HepG2 (cell line): Measurements from ENCODE around the gene SS18L1. TPM values are rescaled to one million over a fixed set of nuclear protein-coding genes. Genes with fewer than 3 reads are reported as not detected.

Source experiments
- CC2D1A ChIP-seq: sonication (generic); formaldehyde crosslinking; IDR thresholded peaks from 2 replicates; pipeline ENCODE4 v1.8.1; 2023; ENCODE audit warnings: mild to moderate bottlenecking, missing genetic modification reagents
- FOSL2 ChIP-seq: sonication (generic); formaldehyde crosslinking; IDR thresholded peaks from 2 replicates; pipeline ENCODE4 v1.4.0; 2020; ENCODE audit warnings: missing genetic modification reagents
- HMG20A ChIP-seq: IDR thresholded peaks from 2 replicates; pipeline ENCODE4 v1.6.1; 2016; ENCODE audit warnings: borderline replicate concordance
- NFE2L1 ChIP-seq: sonication (generic); formaldehyde crosslinking; IDR thresholded peaks from 2 replicates; pipeline ENCODE4 v1.4.0; 2020; ENCODE audit warnings: missing genetic modification reagents, mild to moderate bottlenecking, borderline replicate concordance
- SRSF4 ChIP-seq: fragments of 200-400 bp; formaldehyde crosslinking; IDR thresholded peaks from one replicate; pipeline ENCODE4 v1.6.1; 2018; ENCODE audit warnings: mild to moderate bottlenecking, low read depth, low read length, moderate library complexity; ENCODE audit not compliant: poor library complexity, severe bottlenecking
- ZNF17 ChIP-seq: sonication (generic); formaldehyde crosslinking; IDR thresholded peaks from 2 replicates; pipeline ENCODE4 v1.5.0; 2020; ENCODE audit warnings: mild to moderate bottlenecking, missing genetic modification reagents
- ZNF224 ChIP-seq: sonication (generic); formaldehyde crosslinking; IDR thresholded peaks from 2 replicates; pipeline ENCODE4 v1.5.0; 2020; ENCODE audit warnings: mild to moderate bottlenecking, missing genetic modification reagents
- ZNF264 ChIP-seq: sonication (generic); formaldehyde crosslinking; IDR thresholded peaks from 2 replicates; pipeline ENCODE4 v1.4.0; 2020; ENCODE audit warnings: missing genetic modification reagents
- ZNF496 ChIP-seq: sonication (generic); formaldehyde crosslinking; IDR thresholded peaks from 2 replicates; pipeline ENCODE4 v1.8.1; 2023; ENCODE audit warnings: mild to moderate bottlenecking, moderate library complexity, missing genetic modification reagents; ENCODE audit not compliant: insufficient replicate concordance
- ZNF747 ChIP-seq: sonication (generic); formaldehyde crosslinking; IDR thresholded peaks from 2 replicates; pipeline ENCODE4 v1.8.1; 2023; ENCODE audit warnings: missing genetic modification reagents, mild to moderate bottlenecking, borderline replicate concordance
- ZNF766 ChIP-seq: sonication (generic); formaldehyde crosslinking; IDR thresholded peaks from 2 replicates; pipeline ENCODE4 v1.5.0; 2020; ENCODE audit warnings: missing genetic modification reagents, borderline replicate concordance
- ZNF891 ChIP-seq: sonication (generic); formaldehyde crosslinking; IDR thresholded peaks from 2 replicates; pipeline ENCODE4 v1.5.0; 2020; ENCODE audit warnings: mild to moderate bottlenecking, missing genetic modification reagents
- polyA plus RNA-seq, 8 experiments: library from polyadenylated mRNA; depleted of rRNA in 3 of 8; stranded (reverse) in 7 of 8; unstranded in 1 of 8; fragments of >200 nt; fragmentation: Illumina TruSeq in 4 of 8; extraction: Trizol in 4 of 8; gene quantifications; 2 replicates each; pipeline versions ENCODE4 v1.2.1 to v1.2.3, GENCODE V29; 2011 to 2016; ENCODE audit warnings: low read depth in 4 of 8, missing spikeins in 1 of 8, mixed read lengths in 1 of 8; ENCODE audit not compliant: insufficient read depth in 1 of 8
- total RNA-seq, 5 experiments: library from RNA; depleted of rRNA; stranded (reverse); fragments of >200 nt; fragmentation: Illumina TruSeq; extraction: Trizol; gene quantifications; 2 replicates each; pipeline ENCODE4 v1.2.3, GENCODE V29; 2016; ENCODE audit warnings: low read depth in 1 of 5
- TF ChIP-seq, protein P1 (sequence below): sonication (generic); formaldehyde crosslinking; IDR thresholded peaks from 2 replicates; pipeline ENCODE4 v1.4.0; 2020; ENCODE audit warnings: mild to moderate bottlenecking, missing genetic modification reagents
- TF ChIP-seq, protein P2 (sequence below): sonication (generic); formaldehyde crosslinking; conservative IDR thresholded peaks from 2 replicates; pipeline ENCODE4 v1.4.0; 2020; ENCODE audit warnings: missing genetic modification reagents
- TF ChIP-seq, protein P3 (sequence below), 2 experiments: sonication (generic) in 1 of 2; formaldehyde crosslinking in 1 of 2; IDR thresholded peaks; 2 replicates each; pipeline versions ENCODE4 v1.4.0 to v1.6.1; 2018 to 2020; ENCODE audit warnings: missing genetic modification reagents in 2 of 2, borderline replicate concordance in 1 of 2, low read depth in 1 of 2, mild to moderate bottlenecking in 1 of 2, missing biosample characterization in 1 of 2
- TF ChIP-seq, protein P4 (sequence below): sonication (generic); formaldehyde crosslinking; IDR thresholded peaks from 2 replicates; pipeline ENCODE4 v1.4.0; 2020; ENCODE audit warnings: low read depth, mild to moderate bottlenecking, missing genetic modification reagents

SS18L1 gene
- total and polyA plus RNA-seq, 2 of the 13 experiments (the other 11 are each of a cell fraction or from before 2014, with no cell fraction given), result 17.8 to 27.6 TPM

DNA sequence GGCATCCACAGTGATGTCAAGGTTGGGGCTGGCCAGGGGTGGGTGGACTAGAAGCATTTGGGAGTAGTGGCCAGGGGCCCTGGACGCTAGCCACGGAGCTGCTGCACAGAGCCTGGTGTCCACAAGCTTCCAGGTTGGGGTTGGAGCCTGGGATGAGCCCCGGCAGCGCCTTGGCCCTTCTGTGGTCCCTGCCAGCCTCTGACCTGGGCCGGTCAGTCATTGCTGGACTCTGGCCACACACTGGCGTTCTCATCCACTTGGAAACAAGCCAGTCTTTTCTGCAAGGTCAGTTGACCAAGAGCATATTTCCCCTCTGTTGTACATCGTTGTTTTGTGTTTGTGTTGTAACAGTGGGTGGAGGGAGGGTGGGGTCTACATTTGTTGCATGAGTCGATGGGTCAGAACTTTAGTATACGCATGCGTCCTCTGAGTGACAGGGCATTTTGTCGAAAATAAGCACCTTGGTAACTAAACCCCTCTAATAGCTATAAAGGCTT, 8.8 kb upstream of the SS18L1 start (continued):
- TF ChIP-seq, protein P1, sequence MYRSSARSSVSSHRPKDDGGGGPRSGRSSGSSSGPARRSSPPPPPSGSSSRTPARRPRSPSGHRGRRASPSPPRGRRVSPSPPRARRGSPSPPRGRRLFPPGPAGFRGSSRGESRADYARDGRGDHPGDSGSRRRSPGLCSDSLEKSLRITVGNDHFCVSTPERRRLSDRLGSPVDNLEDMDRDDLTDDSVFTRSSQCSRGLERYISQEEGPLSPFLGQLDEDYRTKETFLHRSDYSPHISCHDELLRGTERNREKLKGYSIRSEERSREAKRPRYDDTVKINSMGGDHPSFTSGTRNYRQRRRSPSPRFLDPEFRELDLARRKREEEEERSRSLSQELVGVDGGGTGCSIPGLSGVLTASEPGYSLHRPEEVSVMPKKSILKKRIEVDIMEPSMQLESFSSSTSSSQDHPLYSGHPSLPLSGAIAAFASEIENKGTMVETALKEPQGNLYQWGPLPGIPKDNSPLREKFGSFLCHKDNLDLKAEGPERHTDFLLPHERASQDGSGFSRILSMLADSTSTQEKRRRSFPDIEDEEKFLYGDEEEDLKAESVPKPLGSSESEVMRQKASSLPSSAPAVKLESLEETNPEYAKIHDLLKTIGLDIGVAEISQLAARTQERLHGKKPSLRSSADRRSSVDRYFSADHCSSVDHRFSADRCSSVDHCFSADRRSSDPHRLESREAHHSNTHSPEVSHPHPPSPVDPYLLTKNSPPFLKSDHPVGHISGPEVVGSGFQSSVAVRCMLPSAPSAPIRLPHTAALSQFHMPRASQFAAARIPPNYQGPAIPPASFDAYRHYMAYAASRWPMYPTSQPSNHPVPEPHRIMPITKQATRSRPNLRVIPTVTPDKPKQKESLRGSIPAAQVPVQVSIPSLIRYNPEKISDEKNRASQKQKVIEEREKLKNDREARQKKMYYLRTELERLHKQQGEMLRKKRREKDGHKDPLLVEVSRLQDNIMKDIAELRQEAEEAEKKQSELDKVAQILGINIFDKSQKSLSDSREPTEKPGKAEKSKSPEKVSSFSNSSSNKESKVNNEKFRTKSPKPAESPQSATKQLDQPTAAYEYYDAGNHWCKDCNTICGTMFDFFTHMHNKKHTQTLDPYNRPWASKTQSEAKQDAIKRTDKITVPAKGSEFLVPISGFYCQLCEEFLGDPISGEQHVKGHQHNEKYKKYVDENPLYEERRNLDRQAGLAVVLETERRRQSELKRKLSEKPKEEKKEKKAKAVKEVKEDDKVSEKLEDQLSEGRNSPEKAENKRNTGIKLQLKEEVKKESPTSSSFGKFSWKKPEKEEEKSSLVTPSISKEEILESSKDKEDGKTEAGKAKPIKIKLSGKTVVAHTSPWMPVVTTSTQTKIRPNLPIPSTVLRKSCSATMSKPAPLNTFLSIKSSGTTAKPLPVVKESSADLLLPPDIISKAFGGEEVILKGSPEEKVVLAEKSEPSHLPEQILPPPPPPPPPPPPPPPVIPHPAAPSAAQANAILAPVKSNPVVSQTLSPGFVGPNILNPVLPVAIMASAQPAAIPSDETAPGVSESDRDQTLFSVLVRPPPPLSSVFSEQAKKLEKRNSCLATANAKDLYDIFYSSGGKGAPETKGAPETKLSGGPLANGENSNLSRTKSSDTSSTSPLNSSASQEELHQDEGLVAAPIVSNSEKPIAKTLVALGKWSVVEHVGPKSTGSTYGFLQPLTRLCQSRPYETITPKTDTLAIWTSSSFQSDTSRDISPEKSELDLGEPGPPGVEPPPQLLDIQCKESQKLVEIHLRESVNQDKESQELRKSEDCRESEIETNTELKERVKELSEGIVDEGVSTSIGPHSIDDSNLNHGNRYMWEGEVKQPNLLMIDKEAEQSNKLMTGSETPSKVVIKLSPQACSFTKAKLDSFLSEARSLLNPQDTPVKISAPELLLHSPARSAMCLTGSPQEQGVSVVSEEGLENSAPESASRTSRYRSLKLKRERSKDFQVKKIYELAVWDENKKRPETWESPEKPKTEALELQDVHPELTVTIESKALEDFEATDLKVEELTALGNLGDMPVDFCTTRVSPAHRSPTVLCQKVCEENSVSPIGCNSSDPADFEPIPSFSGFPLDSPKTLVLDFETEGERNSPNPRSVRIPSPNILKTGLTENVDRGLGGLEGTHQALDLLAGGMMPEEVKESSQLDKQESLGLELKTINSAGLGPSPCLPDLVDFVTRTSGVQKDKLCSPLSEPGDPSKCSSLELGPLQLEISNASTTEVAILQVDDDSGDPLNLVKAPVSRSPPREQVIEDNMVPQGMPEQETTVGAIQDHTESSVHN, result peak; percentile 84; the same call in 1 of the 2 replicates
- no peak for TF ChIP-seq NFE2L1
- TF ChIP-seq, protein P2, sequence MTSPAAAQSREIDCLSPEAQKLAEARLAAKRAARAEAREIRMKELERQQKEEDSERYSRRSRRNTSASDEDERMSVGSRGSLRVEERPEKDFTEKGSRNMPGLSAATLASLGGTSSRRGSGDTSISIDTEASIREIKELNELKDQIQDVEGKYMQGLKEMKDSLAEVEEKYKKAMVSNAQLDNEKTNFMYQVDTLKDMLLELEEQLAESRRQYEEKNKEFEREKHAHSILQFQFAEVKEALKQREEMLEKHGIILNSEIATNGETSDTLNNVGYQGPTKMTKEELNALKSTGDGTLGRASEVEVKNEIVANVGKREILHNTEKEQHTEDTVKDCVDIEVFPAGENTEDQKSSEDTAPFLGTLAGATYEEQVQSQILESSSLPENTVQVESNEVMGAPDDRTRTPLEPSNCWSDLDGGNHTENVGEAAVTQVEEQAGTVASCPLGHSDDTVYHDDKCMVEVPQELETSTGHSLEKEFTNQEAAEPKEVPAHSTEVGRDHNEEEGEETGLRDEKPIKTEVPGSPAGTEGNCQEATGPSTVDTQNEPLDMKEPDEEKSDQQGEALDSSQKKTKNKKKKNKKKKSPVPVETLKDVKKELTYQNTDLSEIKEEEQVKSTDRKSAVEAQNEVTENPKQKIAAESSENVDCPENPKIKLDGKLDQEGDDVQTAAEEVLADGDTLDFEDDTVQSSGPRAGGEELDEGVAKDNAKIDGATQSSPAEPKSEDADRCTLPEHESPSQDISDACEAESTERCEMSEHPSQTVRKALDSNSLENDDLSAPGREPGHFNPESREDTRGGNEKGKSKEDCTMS (CRISPR knock-in tag), result no peak
- TF ChIP-seq ZNF224 (CRISPR knock-in tag), result no peak
- TF ChIP-seq ZNF766 (CRISPR knock-in tag), result no peak
- TF ChIP-seq, protein P3, sequence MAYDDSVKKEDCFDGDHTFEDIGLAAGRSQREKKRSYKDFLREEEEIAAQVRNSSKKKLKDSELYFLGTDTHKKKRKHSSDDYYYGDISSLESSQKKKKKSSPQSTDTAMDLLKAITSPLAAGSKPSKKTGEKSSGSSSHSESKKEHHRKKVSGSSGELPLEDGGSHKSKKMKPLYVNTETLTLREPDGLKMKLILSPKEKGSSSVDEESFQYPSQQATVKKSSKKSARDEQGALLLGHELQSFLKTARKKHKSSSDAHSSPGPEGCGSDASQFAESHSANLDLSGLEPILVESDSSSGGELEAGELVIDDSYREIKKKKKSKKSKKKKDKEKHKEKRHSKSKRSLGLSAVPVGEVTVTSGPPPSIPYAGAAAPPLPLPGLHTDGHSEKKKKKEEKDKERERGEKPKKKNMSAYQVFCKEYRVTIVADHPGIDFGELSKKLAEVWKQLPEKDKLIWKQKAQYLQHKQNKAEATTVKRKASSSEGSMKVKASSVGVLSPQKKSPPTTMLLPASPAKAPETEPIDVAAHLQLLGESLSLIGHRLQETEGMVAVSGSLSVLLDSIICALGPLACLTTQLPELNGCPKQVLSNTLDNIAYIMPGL (CRISPR knock-in tag; IDR thresholded peaks at IDR 0.05; ENCODE audit: borderline replicate concordance in 1 of 2, low read depth in 1 of 2), result peak; percentile 42 to 54; a peak in 3 of 4 replicates
- TF ChIP-seq, protein P4, sequence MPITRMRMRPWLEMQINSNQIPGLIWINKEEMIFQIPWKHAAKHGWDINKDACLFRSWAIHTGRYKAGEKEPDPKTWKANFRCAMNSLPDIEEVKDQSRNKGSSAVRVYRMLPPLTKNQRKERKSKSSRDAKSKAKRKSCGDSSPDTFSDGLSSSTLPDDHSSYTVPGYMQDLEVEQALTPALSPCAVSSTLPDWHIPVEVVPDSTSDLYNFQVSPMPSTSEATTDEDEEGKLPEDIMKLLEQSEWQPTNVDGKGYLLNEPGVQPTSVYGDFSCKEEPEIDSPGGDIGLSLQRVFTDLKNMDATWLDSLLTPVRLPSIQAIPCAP (CRISPR knock-in tag), result no peak
- peak; percentile 73 for TF ChIP-seq FOSL2 (CRISPR knock-in tag)
- TF ChIP-seq ZNF891, result peak; percentile 64; the same call in 1 of the 2 replicates
- 0 out of 2 replicates have a peak, but pooled peaks have one; percentile 18 for TF ChIP-seq HMG20A
- TF ChIP-seq SRSF4, result no peak
- TF ChIP-seq CC2D1A (CRISPR knock-in tag), result no peak
- no peak for TF ChIP-seq ZNF17 (CRISPR knock-in tag)
- no peak for TF ChIP-seq ZNF496 (CRISPR knock-in tag)
- TF ChIP-seq ZNF264 (CRISPR knock-in tag), result no peak; the same call in 1 of the 2 replicates
- TF ChIP-seq ZNF747 (CRISPR knock-in tag), result no peak
